Nephron (organoid): Measurements from ENCODE around the gene CLNS1A.

Source experiments
- H3K27ac Mint-ChIP-seq, 3 experiments: 2 replicates each; pipeline ENCODE4 v1.8.0; 2020; ENCODE audit warnings: mixed read lengths in 3 of 3, mild to moderate bottlenecking in 2 of 3, moderate library complexity in 1 of 3
- H3K27me3 Mint-ChIP-seq: 2 replicates; pipeline ENCODE4 v1.8.0; 2021; ENCODE audit warnings: low read depth, mild to moderate bottlenecking, moderate library complexity, mixed read lengths
- H3K36me3 Mint-ChIP-seq: 2 replicates; pipeline ENCODE4 v1.8.0; 2020; ENCODE audit warnings: low read depth, mixed read lengths
- H3K4me1 Mint-ChIP-seq: 2 replicates; pipeline ENCODE4 v1.8.0; 2020; ENCODE audit warnings: mixed read lengths
- H3K4me3 Mint-ChIP-seq, 3 experiments: 2 replicates each; pipeline ENCODE4 v1.8.0; 2020; ENCODE audit warnings: mild to moderate bottlenecking in 3 of 3, mixed read lengths in 3 of 3, moderate library complexity in 2 of 3
- H3K9me3 Mint-ChIP-seq: 2 replicates; pipeline ENCODE4 v1.8.0; 2020; ENCODE audit warnings: mixed read lengths
- CTCF ChIP-seq, 3 experiments: fragments of 200-600 bp; sonication (generic); IDR thresholded peaks; one replicate each; pipeline ENCODE4 v1.5.0; 2021; ENCODE audit warnings: antibody characterized with exemption in 3 of 3; ENCODE audit not compliant: unreplicated experiment in 3 of 3

The CLNS1A gene

GRCh38 chr11:77668760-77669159 is 31.2 kb upstream of the CLNS1A start:
- Mint-ChIP-seq H3K9me3 (no peaks in the 10 kb centered on the region), H3K4me1 (no peaks in the 10 kb centered on the region), H3K27ac (no peak overlapping the region), H3K36me3 (peaks cover 65% of the 10 kb centered on the region), H3K4me3 (no peak overlapping the region), H3K27me3 (no peaks in the 10 kb centered on the region)
- TF ChIP-seq CTCF (IDR thresholded peaks at IDR 0.05; ENCODE audit: unreplicated experiment in 3 of 3) = no peak

GRCh38 chr11:77665240-77665965 is 27.8 kb upstream of the CLNS1A start:
- H3K4me1 Mint-ChIP-seq = no peaks in the 10 kb centered on the region
- no peaks in the 10 kb centered on the region for H3K27me3 Mint-ChIP-seq
- TF ChIP-seq CTCF (IDR thresholded peaks at IDR 0.05; ENCODE audit: unreplicated experiment in 3 of 3) = no peak
- H3K4me3 Mint-ChIP-seq = no peak overlapping the region
- H3K36me3 Mint-ChIP-seq = peaks cover 38% of the 10 kb centered on the region
- H3K9me3 Mint-ChIP-seq = no peaks in the 10 kb centered on the region
- no peak overlapping the region for H3K27ac Mint-ChIP-seq

- Mint-ChIP-seq H3K27ac (no peak overlapping the region), H3K36me3 (peaks cover 6% of the 10 kb centered on the region), H3K27me3 (no peaks in the 10 kb centered on the region), H3K4me3 (no peak overlapping the region), H3K9me3 (no peaks in the 10 kb centered on the region), H3K4me1 (peaks cover 10% of the 10 kb centered on the region)
- TF ChIP-seq CTCF (IDR thresholded peaks at IDR 0.05; ENCODE audit: unreplicated experiment in 3 of 3) = no peak
These were observed 24.1 kb upstream of the CLNS1A start for GRCh38 chr11:77661670-77662069.

GRCh38 chr11:77660947-77661346 is 23.4 kb upstream of the CLNS1A start:
- H3K4me3 Mint-ChIP-seq = no peak overlapping the region
- no peaks in the 10 kb centered on the region for H3K27me3 Mint-ChIP-seq
- H3K4me1 Mint-ChIP-seq = peaks cover 10% of the 10 kb centered on the region
- H3K9me3 Mint-ChIP-seq = no peaks in the 10 kb centered on the region
- no peak for TF ChIP-seq CTCF (IDR thresholded peaks at IDR 0.05; ENCODE audit: unreplicated experiment in 3 of 3)
- H3K36me3 Mint-ChIP-seq = peaks cover 4% of the 10 kb centered on the region
- peak overlapping the region in 1 of 3 experiments; percentile 22 for H3K27ac Mint-ChIP-seq

- no peaks in the 10 kb centered on the region for H3K36me3 Mint-ChIP-seq
- peak overlapping the region; percentile 67 to 82 (median 74) for H3K27ac Mint-ChIP-seq
These were observed 20.8 kb upstream of the CLNS1A start for GRCh38 chr11:77658213-77659013.

More at GRCh38 chr11:77658213-77659013, 20.8 kb upstream of the CLNS1A start:
- Mint-ChIP-seq H3K4me3 (no peak overlapping the region), H3K27me3 (no peaks in the 10 kb centered on the region), H3K9me3 (no peaks in the 10 kb centered on the region), H3K4me1 (peaks cover 10% of the 10 kb centered on the region)
- no peak for TF ChIP-seq CTCF (IDR thresholded peaks at IDR 0.05; ENCODE audit: unreplicated experiment in 3 of 3)
